GM12874 (cell line): ENCODE measurements around the gene NDEL1.

Experiments used
- CTCF ChIP-seq: IDR thresholded peaks from 2 replicates; pipeline ENCODE4 v1.5.1; 2011; ENCODE audit warnings: low read depth, mild to moderate bottlenecking, control low read depth, low read length, moderate library complexity; ENCODE audit not compliant: insufficient read depth

Gene NDEL1

GRCh38 chr17:8503807-8504206 is 68.1 kb downstream of the NDEL1 start:
- no peak for TF ChIP-seq CTCF

- no peak for TF ChIP-seq CTCF
Observed at GRCh38 chr17:8504460-8505207, 69.0 kb downstream of the NDEL1 start.

- TF ChIP-seq CTCF = no peak
Observed at GRCh38 chr17:8506145-8506544, 70.5 kb downstream of the NDEL1 start.

- TF ChIP-seq CTCF = no peak
Observed at GRCh38 chr17:8514801-8515200, 79.1 kb downstream of the NDEL1 start.
